B cell (primary cell): ENCODE results near the gene COL1A1. TPM values are rescaled to one million over a fixed set of nuclear protein-coding genes. Genes with fewer than 3 reads are reported as not detected.

Experiments used
- ATAC-seq: fragments of 200-7000 bp; cut with Tn5 transposase; one replicate; pipeline ENCODE4 v1.10.0; 2021; ENCODE audit warnings: low read depth, mild to moderate bottlenecking, moderate number of reproducible peaks, moderate library complexity
- CTCF ChIA-PET: fragments of 350-600 bp; sonication (Branson Sonifier 250); formaldehyde crosslinking; loops from one replicate; lab custom pipeline; 2021; ENCODE audit warnings: antibody characterized with exemption, inconsistent platforms; lab: Charles Lee
- POLR2A ChIA-PET: fragments of 350-600 bp; sonication (Branson Sonifier 250); formaldehyde crosslinking; loops from one replicate; lab custom pipeline; 2021; ENCODE audit warnings: antibody characterized with exemption; lab: Charles Lee
- DNase-seq: peaks from one replicate; pipeline ENCODE4 v3.0.0; 2013
- H2AFZ ChIP-seq: 2 replicates; pipeline ENCODE4 v1.6.1; 2012; ENCODE audit warnings: mild to moderate bottlenecking, low read depth, low read length; ENCODE audit not compliant: insufficient read depth, poor library complexity, severe bottlenecking
- H3K27ac ChIP-seq, 2 donors: 1 replicate in 1 of 2; 2 replicates in 1 of 2; pipeline ENCODE4 v1.5.1; 2012 to 2013; ENCODE audit warnings: low read length in 2 of 2, mild to moderate bottlenecking in 2 of 2, moderate library complexity in 1 of 2
- H3K27me3 ChIP-seq, 4 experiments: fragments of 200-600 bp in 1 of 4; sonication (generic) in 1 of 4; replicated peaks in 1 of 4; 1 replicate in 2 of 4; 2 replicates in 2 of 4; pipeline versions ENCODE4 v1.6.1 to v1.7.0; 2013 to 2016; ENCODE audit warnings: low read length in 3 of 4, mild to moderate bottlenecking in 2 of 4, mixed read lengths in 1 of 4, moderate library complexity in 1 of 4; ENCODE audit not compliant: insufficient read depth in 4 of 4, control insufficient read depth in 3 of 4; ENCODE audit errors: control extremely low read depth in 1 of 4
- H3K36me3 ChIP-seq, 2 experiments: replicated peaks in 1 of 2; 1 replicate in 1 of 2; 2 replicates in 1 of 2; pipeline versions ENCODE4 v1.6.1 to v1.7.1; 2013; ENCODE audit warnings: low read length in 1 of 2; ENCODE audit not compliant: insufficient read depth in 2 of 2, control insufficient read depth in 1 of 2; ENCODE audit errors: control extremely low read depth in 1 of 2, extremely low read depth in 1 of 2
- H3K4me1 ChIP-seq, 2 donors: fragments of 200-600 bp in 1 of 2; sonication (generic) in 1 of 2; 1 replicate in 1 of 2; 2 replicates in 1 of 2; pipeline versions ENCODE4 v1.5.1 to v1.6.1; 2013 to 2017; ENCODE audit warnings: low read length in 2 of 2; ENCODE audit not compliant: control insufficient read depth in 2 of 2, insufficient read depth in 2 of 2
- H3K4me2 ChIP-seq: replicated peaks from 2 replicates; pipeline ENCODE3; 2012; ENCODE audit warnings: mild to moderate bottlenecking, low read depth, low read length; ENCODE audit not compliant: poor library complexity, severe bottlenecking
- H3K4me3 ChIP-seq, 5 experiments: fragments of 200-600 bp in 1 of 5; sonication (generic) in 1 of 5; 1 replicate in 3 of 5; 2 replicates in 2 of 5; pipeline versions ENCODE4 v1.5.1 to v1.7.0; 2011 to 2016; ENCODE audit warnings: low read length in 4 of 5, mild to moderate bottlenecking in 4 of 5, low read depth in 2 of 5, control low read depth in 1 of 5, moderate library complexity in 1 of 5; ENCODE audit not compliant: insufficient read depth in 1 of 5; ENCODE audit errors: control extremely low read depth in 1 of 5, extremely low read depth in 1 of 5
- H3K79me2 ChIP-seq: fragments of 200-600 bp; sonication (generic); one replicate; pipeline ENCODE4 v1.6.0; 2016; ENCODE audit warnings: low read length; ENCODE audit not compliant: control insufficient read depth, insufficient read depth
- H3K9ac ChIP-seq: fragments of 200-600 bp; sonication (generic); 2 replicates; pipeline ENCODE4 v1.6.1; 2017; ENCODE audit warnings: mild to moderate bottlenecking, low read length, moderate library complexity
- H3K9me3 ChIP-seq, 3 donors: one replicate each; pipeline versions ENCODE4 v1.6.1 to v1.7.1; 2013; ENCODE audit warnings: low read length in 2 of 3; ENCODE audit not compliant: control insufficient read depth in 2 of 3, insufficient read depth in 1 of 3; ENCODE audit errors: control extremely low read depth in 1 of 3
- H4K20me1 ChIP-seq: 2 replicates; pipeline ENCODE4 v1.6.0; 2012; ENCODE audit warnings: mild to moderate bottlenecking, low read length; ENCODE audit not compliant: insufficient read depth, control insufficient read depth, poor library complexity, severe bottlenecking
- H3K27ac Mint-ChIP-seq: one replicate; pipeline ENCODE4 v1.8.0; 2021; ENCODE audit warnings: mixed read lengths
- H3K27me3 Mint-ChIP-seq: one replicate; pipeline ENCODE4 v1.8.0; 2021; ENCODE audit warnings: mixed read lengths
- H3K4me1 Mint-ChIP-seq: one replicate; pipeline ENCODE4 v1.8.0; 2021; ENCODE audit warnings: mixed read lengths
- H3K4me3 Mint-ChIP-seq: one replicate; pipeline ENCODE4 v1.8.0; 2021; ENCODE audit warnings: mixed read lengths
- H3K9me3 Mint-ChIP-seq: one replicate; pipeline ENCODE4 v1.8.0; 2022; ENCODE audit warnings: mixed read lengths; ENCODE audit not compliant: insufficient read depth
- CTCF ChIP-seq: fragments of 200-600 bp; IDR thresholded peaks from one replicate; pipeline ENCODE4 v1.8.0; 2022; ENCODE audit warnings: antibody characterized with exemption, mild to moderate bottlenecking
- EZH2 ChIP-seq: IDR thresholded peaks from 2 replicates; pipeline ENCODE4 v1.6.1; 2012; ENCODE audit warnings: borderline replicate concordance, low read depth, mild to moderate bottlenecking, moderate library complexity, low read length; ENCODE audit not compliant: insufficient read depth, poor library complexity, severe bottlenecking
- WGBS: methylation state at CpG from one replicate; pipeline ENCODE4 v1.1.5; 2013; ENCODE audit warnings: missing lambda C conversion rate; ENCODE audit not compliant: insufficient coverage; 5-methylcytosine and 5-hydroxymethylcytosine counted together
- intact Hi-C: fragments of 100-400 bp; cut with micrococcal nuclease; formaldehyde crosslinking; loops from one replicate; pipeline ENCODE4 v1.10.0; 2022
- polyA plus RNA-seq: library from polyadenylated mRNA; depleted of rRNA; stranded (reverse); fragments of >200 nt; gene quantifications from 2 replicates; pipeline ENCODE4 v1.2.3, GENCODE V29; 2012
- total RNA-seq, 2 donors: library from RNA; stranded (reverse); fragments of 120-200 nt in 1 of 2; gene quantifications; 1 replicate in 1 of 2; 2 replicates in 1 of 2; pipeline versions ENCODE4 v1.2.3 to v1.2.4, GENCODE V29; 2013 to 2022

COL1A1 gene
- total and polyA plus RNA-seq, 2 donors (not counting 1 experiment from before 2014, with no cell fraction given) = 0.66 to 9.1 TPM

DNA sequence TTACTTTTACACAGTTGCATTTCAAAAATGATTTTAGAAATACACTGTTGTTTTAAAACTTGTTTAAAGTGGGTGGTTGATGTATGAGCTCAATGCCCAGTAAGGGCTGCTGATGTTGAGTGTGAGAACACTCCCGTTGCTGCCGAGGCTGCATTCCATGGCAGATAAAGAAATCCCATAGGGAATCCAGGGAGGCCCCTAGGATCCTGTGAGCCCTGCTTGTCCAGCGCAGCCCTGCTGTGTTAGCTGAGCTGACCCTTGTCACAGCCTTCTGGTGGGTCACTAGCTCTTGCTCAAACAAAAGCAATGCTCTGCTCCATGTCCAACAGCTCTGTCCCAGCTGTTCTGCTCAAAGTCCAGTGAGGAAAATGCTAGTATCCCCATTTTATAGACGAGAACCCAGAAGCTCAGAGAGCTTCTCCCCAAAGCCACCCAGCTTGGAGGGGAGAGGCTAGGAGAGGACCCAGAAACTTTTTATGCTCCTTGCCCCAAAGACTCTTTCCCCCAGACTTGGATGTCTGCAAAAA is 18.6 kb upstream of the COL1A1 start:
- no peak overlapping the region for H2AFZ ChIP-seq
- TF ChIP-seq EZH2 (no peak), CTCF (no peak)
- no peak overlapping the region for H3K9ac ChIP-seq
- H3K27ac ChIP-seq = no peak overlapping the region
- H4K20me1 ChIP-seq = no peaks in the 10 kb centered on the region
- intact Hi-C loops = no loop called here
- no peak overlapping the region for H3K4me3 Mint-ChIP-seq
- no peaks in the 10 kb centered on the region for H3K27me3 ChIP-seq
- no peak overlapping the region for H3K4me2 ChIP-seq
- H3K4me1 ChIP-seq = no peaks in the 10 kb centered on the region
- no peak overlapping the region for H3K4me3 ChIP-seq
- ATAC-seq (no peak), DNase-seq (no peak)
- POLR2A ChIA-PET = interaction anchor here (0.5 kb wide), 1 partner anchor 476 kb away, joined by 4 read pairs; no protein-coding TSS in a partner anchor
- no peaks in the 10 kb centered on the region for H3K36me3 ChIP-seq
- peaks cover 0 to under 1% (median 0%) of the 10 kb centered on the region in 3 donors for H3K9me3 ChIP-seq
- H3K27ac Mint-ChIP-seq = no peak overlapping the region
- CTCF ChIA-PET = interaction anchor here (1.0 kb wide), 1 partner anchor 20 kb away, joined by 3 read pairs; no protein-coding TSS in a partner anchor
- no peaks in the 10 kb centered on the region for H3K79me2 ChIP-seq
- 95% methylated on average over 4 of the region's 4 CpGs for WGBS
- H3K9me3 Mint-ChIP-seq = peaks cover 4% of the 10 kb centered on the region
- H3K27me3 Mint-ChIP-seq = peaks cover 5% of the 10 kb centered on the region
- no peaks in the 10 kb centered on the region for H3K4me1 Mint-ChIP-seq

- Mint-ChIP-seq H3K4me1 (no peaks in the 10 kb centered on the region), H3K4me3 (no peak overlapping the region), H3K27me3 (peaks cover 5% of the 10 kb centered on the region), H3K9me3 (peaks cover under 1% of the 10 kb centered on the region), H3K27ac (no peak overlapping the region)
- Histone ChIP-seq H3K9me3 (no peaks in the 10 kb centered on the region), H3K9ac (no peak overlapping the region), H3K79me2 (no peaks in the 10 kb centered on the region), H3K27me3 (peaks cover 0 to 4% (median 0%) of the 10 kb centered on the region in 4 experiments), H3K36me3 (no peaks in the 10 kb centered on the region), H3K27ac (no peak overlapping the region), H3K4me1 (no peaks in the 10 kb centered on the region), H4K20me1 (no peaks in the 10 kb centered on the region), H2AFZ (no peak overlapping the region), H3K4me2 (no peak overlapping the region), H3K4me3 (no peak overlapping the region)
- intact Hi-C loops = no loop called here
- POLR2A ChIA-PET = interaction anchor here (0.5 kb wide), 1 partner anchor 477 kb away, joined by 4 read pairs; no protein-coding TSS in a partner anchor
- WGBS = 86% methylated on average over 2 of the region's 5 CpGs
- ATAC-seq = no peak
- no peak for TF ChIP-seq CTCF
- no peak for TF ChIP-seq EZH2
- CTCF ChIA-PET = interaction anchor here (1.0 to 1.3 kb wide), 2 partner anchors 17 to 19 kb away, joined by 3 read pairs; no protein-coding TSS in a partner anchor
- DNase-seq = no peak
Observed at GRCh38 chr17:50219342-50219741, 17.9 kb upstream of the COL1A1 start.
